ENCODE results near the gene CST11. TPM values are rescaled to one million over a fixed set of nuclear protein-coding genes. Genes with fewer than 3 reads are reported as not detected.
A peak's percentile ranks its signal among the peaks of the same experiment; 100 is the strongest.

The CST11 gene
- total and polyA plus RNA-seq, 2 donors (not counting 3 experiments of a cell fraction or from before 2014, with no cell fraction given), result not detected

GRCh38 chr20:23446505-23446904 is 6.2 kb downstream of the CST11 start:
- Histone ChIP-seq H4K20me1 (replicated peaks; ENCODE audit: control insufficient read depth, extremely low read depth, insufficient read depth, low read length) (no peaks in the 10 kb centered on the region), H3K4me3 (replicated peaks in 1 of 3; ENCODE audit: insufficient read depth in 1 of 3, low read depth in 1 of 3, low read length in 3 of 3) (no peak overlapping the region), H3K27ac (ENCODE audit: insufficient read depth, low read depth, low read length) (no peak overlapping the region), H3K9me3 (replicated peaks; ENCODE audit: control insufficient read depth, insufficient read depth, low read length) (no peaks in the 10 kb centered on the region), H2AFZ (ENCODE audit: low read depth, low read length) (no peak overlapping the region), H3K79me2 (ENCODE audit: control insufficient read depth, insufficient read depth, low read length) (no peaks in the 10 kb centered on the region), H3K4me2 (ENCODE audit: insufficient read depth, low read length) (no peak overlapping the region), H3K9me1 (replicated peaks; ENCODE audit: control insufficient read depth, extremely low read depth, insufficient read depth, low read length) (no peaks in the 10 kb centered on the region), H3K36me3 (ENCODE audit: control insufficient read depth in 2 of 2, extremely low read depth in 1 of 2, insufficient read depth in 2 of 2, low read length in 2 of 2) (no peaks in the 10 kb centered on the region), H3K27me3 (ENCODE audit: control insufficient read depth in 2 of 2, insufficient read depth in 2 of 2, low read length in 2 of 2) (no peaks in the 10 kb centered on the region), H3K4me1 (ENCODE audit: control insufficient read depth, extremely low read depth, insufficient read depth, low read length) (no peaks in the 10 kb centered on the region), H3K9ac (replicated peaks; ENCODE audit: extremely low read depth, insufficient read depth, low read length) (no peak overlapping the region)
- POLR2A ChIA-PET, result no interaction called here
- dilution Hi-C loops (cut with MboI; ENCODE audit: extremely low pct_ligation_motif_present, low sequenced_read_pairs), result no loop called here
- TF ChIP-seq MYC (IDR thresholded peaks at IDR 0.05; ENCODE audit: low read depth, low read length) (no peak), MAX (IDR thresholded peaks at IDR 0.05; ENCODE audit: insufficient read depth, insufficient read length) (no peak), GATA2 (IDR thresholded peaks at IDR 0.05; ENCODE audit: insufficient read depth, insufficient read length, low read depth, low read length) (no peak), EZH2 (IDR thresholded peaks at IDR 0.05; ENCODE audit: borderline replicate concordance, low read depth, low read length, severe bottlenecking) (no peak), CTCF (IDR thresholded peaks at IDR 0.05; ENCODE audit: extremely low read depth in 1 of 2, insufficient read depth in 1 of 2, low read depth in 1 of 2, low read length in 2 of 2) (peak; percentile 68 to 71), POLR2A (IDR thresholded peaks at IDR 0.05; ENCODE audit: low read depth, low read length) (no peak), POLR2AphosphoS5 (IDR thresholded peaks at IDR 0.05; ENCODE audit: insufficient read depth, low read depth, low read length) (no peak)
- no TSS peak for BruUV-seq (replicated peaks)
- CTCF ChIA-PET, result interaction anchor here (1.0 to 3.4 kb wide), 13 partner anchors 10 to 755 kb away, joined by 3 to 60 read pairs (median 5); partner anchors contain the start of genes NAPB and NXT1
- intact Hi-C loops (cut with micrococcal nuclease), result loop anchor here (1.0 kb wide), 2 partner anchors 96 to 755 kb away; partner anchors contain the start of gene NXT1
- peak; percentile 71 for DNase-seq (ENCODE audit: low read depth, low spot score)
- peak; percentile 70 for FAIRE-seq
